HG02938 (cell line): ENCODE measurements around the gene RCE1.
A peak's percentile ranks its signal among the peaks of the same experiment; 100 is the strongest.

Source experiments
- ATAC-seq: cut with Tn5 transposase; IDR thresholded peaks from one replicate; pipeline ENCODE4 v1.9.1; 2021; ENCODE audit warnings: mild to moderate bottlenecking, moderate library complexity; ENCODE audit not compliant: unreplicated experiment

RCE1 gene

GRCh38 chr11:66856496-66857233 is 13.4 kb downstream of the RCE1 start, which contains the start of gene LRFN4:
TSS of gene LRFN4 (plus strand) at chr11:66857064. CDS start at chr11:66857745, 681 bp downstream.
- ATAC-seq, result peak; percentile 28

DNA sequence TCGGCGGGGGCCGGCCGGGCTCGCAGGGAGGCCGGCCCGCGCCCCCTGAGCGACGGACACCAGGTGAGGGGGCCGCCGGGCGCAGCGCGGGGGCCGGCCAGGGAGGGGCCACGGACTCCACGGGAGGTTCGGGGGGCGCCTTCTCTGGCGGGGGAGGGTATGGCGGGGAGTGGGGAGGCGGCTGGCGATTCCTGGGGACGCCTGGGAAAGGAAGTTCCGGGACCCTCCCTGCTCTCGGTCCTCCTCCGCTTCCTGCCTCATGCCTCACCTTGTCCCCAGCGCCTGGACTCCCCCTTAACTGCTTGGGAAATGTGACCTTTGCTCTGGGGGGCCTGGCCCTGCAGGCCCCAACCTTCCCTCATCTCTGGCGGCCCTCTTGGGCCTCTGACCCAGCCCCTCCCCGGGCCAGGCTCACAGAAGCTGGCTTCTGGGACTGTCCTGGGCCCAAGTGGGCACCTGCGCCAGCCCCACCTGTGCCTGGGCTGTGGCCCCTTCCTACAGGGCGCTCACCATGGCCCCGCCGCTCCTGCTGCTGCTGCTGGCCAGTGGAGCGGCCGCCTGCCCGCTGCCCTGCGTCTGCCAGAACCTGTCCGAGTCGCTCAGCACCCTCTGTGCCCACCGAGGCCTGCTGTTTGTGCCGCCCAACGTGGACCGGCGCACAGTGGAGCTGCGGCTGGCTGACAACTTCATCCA is 14.1 kb downstream of the RCE1 start:
- no peak for ATAC-seq

DNA sequence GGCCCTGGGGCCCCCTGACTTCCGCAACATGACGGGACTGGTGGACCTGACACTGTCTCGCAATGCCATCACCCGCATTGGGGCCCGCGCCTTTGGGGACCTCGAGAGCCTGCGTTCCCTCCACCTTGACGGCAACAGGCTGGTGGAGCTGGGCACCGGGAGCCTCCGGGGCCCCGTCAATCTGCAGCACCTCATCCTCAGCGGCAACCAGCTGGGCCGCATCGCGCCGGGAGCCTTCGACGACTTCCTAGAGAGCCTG is 14.6 kb downstream of the RCE1 start:
- ATAC-seq, result no peak

- ATAC-seq, result no peak
Measured at GRCh38 chr11:66858186-66858938, 15.1 kb downstream of the RCE1 start.

GRCh38 chr11:66858939-66859685 is 15.9 kb downstream of the RCE1 start:
- ATAC-seq, result no peak

- no peak for ATAC-seq
Measured at GRCh38 chr11:66859686-66860448, 16.6 kb downstream of the RCE1 start.

GRCh38 chr11:66860449-66860831 is 17.2 kb downstream of the RCE1 start:
- ATAC-seq, result no peak

- no peak for ATAC-seq
Measured at GRCh38 chr11:66861038-66861773, 18.0 kb downstream of the RCE1 start.

DNA sequence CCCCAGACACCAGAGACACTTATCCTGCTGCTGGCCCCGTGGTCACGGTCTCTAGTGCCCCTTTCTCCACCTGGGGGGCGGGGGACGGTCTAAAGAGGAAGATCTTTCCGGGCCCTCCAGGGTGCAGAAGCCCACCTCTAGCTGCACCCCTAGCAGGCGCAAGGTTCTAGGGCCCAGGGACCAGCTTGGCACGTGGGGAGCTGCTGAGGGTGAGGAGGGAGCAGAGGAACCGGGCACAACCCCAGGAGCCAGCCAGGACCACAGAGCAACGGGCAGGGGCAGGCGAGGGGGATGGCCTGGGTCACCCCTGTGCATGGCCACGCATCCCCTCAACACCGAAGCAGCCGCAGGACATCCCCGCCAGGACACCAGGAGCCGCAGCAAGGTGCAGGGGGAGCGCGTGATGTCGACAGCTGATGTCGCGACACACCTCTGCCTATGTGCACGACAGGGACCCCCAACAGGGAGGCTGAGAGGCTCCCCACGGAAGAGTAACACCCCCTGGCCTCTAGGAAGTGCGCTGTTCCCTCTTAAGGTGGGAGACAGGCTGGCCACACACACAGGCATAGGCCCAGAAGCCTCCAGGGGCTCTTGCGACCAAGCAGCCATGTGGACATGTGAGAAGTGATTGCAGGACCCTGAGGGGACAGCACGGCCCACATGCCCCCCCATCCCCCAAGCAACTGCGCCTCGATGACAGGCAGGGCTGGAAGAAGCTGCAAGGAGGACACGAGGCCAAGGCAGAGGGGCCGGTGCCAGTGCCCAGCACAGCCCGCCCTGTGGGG is 18.7 kb downstream of the RCE1 start:
- no peak for ATAC-seq

DNA sequence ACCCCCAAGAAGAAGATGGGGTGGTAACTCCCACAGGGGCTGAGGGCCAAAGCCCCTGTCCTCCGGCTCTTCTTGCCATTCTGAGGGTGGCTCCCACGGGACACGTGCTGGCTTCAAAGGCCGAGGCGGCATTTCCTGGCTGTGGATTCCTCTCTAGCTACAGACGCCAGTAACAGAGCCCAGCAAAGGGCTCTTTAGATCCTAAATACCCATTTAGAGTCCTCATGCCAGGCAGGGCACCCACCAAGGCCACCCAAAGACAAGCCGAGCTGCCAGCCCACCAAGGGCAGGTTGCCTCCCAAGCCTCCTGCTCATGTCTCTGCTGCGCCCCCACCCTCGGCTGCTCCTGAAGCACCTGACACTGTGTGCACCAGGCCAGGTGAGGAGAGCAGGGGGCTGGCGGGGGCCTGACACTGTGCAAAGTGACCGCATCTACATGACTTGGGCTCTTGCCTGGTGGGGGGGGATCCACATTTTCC is 19.4 kb downstream of the RCE1 start:
- ATAC-seq, result no peak

DNA sequence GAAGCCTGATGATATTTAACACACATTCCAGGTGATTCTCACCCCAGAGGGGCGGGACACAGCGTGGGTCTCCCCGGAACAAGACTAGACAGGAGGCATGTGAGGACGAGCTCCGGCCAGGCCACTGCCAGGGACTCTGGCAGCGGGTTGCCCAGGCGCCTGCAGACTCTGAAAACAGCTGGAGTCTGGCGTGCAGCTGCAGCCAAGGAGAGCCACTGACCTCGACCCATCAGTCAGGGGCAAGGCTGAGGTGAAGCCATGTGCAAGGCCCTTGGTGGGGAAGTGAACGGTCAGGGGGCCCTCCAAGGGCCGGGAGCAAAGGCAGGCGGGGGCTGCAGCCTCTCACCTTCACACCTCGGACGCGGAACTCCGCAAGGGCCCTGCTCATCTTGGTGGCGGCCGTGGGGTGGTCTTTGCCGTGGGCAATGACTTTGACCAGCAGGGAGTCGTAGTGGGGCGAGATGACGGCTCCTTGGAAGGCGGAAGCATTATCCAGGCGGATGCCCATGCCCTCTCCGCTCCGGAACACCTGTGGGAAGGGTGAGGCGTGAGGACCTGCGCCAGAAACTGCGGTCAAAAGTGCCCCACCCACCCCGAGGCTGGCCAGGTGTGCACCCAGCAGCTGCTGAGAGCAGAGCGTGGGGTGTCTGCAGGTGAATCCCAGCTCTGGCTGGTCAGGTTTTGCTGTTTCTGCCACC is 20.3 kb downstream of the RCE1 start:
- no peak for ATAC-seq

GRCh38 chr11:66864172-66864901 is 21.1 kb downstream of the RCE1 start:
- ATAC-seq, result no peak

DNA sequence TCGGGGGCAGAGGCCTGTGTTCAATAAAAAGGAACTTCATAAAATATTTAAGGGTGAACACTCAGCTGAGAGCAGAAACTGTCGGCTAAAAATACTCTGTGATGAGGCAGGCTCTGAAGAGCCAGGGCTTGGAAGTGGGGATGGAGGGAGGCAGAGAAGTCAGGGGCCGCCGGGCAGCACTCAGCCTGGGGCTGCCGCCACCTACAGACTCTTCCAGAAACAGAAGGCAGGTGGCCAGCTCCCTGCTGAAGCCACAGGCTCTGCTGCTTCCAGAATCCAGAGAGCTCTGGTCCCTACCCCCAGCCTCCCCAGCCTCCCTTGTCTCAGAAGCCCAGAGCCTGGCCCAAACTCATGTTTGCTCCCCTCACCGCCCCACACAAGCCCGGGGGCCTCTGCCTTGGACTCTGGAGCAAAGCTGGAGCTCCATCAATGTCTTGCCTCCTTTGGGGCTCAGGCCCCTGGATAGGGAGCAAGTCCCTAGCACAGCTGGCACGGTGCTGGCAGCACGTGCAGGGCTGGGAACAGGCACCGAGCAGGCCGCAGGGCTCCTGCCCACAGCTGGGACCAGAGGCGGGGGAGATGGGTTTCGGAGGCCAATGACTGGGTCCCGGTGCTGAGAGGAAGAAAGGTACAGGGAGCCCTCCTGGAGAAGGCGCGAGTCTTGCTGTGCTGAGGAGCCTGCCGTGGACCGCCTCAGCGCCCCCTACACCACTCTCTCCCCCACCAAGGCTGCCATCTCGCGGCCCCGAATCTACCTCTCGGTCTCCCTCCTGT is 21.9 kb downstream of the RCE1 start:
- ATAC-seq, result no peak

- ATAC-seq, result no peak
Measured at GRCh38 chr11:66866007-66866406, 22.8 kb downstream of the RCE1 start.

- ATAC-seq, result no peak
Measured at GRCh38 chr11:66866511-66866986, 23.3 kb downstream of the RCE1 start.

DNA sequence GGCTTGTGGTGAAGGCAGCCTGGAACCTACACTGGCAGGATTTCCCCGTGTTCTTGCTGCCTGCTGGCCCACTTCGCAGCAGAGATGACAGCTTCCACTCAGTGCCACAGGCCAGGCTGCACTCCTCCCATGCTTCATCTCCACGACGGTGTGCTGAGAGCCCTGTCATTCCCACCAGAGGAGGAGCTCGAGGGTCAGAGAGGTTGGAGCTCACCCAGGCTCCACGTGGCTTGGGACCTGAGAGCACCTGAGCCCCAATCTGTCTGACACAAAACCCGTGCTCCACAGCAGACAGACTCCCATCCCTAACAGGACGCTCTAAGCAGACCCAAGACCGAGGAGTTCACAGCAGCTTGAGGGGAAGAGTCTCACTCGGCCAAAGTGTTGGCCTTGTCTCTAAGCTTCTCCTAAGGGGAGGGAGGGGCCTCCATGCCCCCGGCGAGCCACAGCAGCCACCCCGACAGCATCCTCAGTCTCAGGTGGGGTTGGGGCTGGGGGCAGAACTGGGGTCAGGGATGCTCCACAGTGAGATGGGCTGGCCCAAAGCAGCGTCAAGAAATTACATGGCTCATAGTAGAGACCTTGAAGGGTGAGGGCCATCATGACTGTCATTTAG is 24.3 kb downstream of the RCE1 start:
- no peak for ATAC-seq
